AG09309 (cell line): ENCODE results near the gene POLR2A.

Experiments used
- DNase-seq: peaks from one replicate; pipeline ENCODE4 v3.0.0-alpha.2; 2010; ENCODE audit warnings: low read depth
- H3K4me3 ChIP-seq: 2 replicates; pipeline ENCODE4 v1.5.1; 2011; ENCODE audit warnings: mild to moderate bottlenecking, low read depth, low read length, moderate library complexity; ENCODE audit not compliant: control insufficient read depth
- TF ChIP-seq, protein P1 (sequence below): IDR thresholded peaks from 2 replicates; pipeline ENCODE4 v1.5.1; 2011; ENCODE audit warnings: mild to moderate bottlenecking, low read depth, low read length, inconsistent platforms; ENCODE audit not compliant: insufficient read depth, control insufficient read depth; ENCODE audit errors: missing control alignments

Gene POLR2A

DNA sequence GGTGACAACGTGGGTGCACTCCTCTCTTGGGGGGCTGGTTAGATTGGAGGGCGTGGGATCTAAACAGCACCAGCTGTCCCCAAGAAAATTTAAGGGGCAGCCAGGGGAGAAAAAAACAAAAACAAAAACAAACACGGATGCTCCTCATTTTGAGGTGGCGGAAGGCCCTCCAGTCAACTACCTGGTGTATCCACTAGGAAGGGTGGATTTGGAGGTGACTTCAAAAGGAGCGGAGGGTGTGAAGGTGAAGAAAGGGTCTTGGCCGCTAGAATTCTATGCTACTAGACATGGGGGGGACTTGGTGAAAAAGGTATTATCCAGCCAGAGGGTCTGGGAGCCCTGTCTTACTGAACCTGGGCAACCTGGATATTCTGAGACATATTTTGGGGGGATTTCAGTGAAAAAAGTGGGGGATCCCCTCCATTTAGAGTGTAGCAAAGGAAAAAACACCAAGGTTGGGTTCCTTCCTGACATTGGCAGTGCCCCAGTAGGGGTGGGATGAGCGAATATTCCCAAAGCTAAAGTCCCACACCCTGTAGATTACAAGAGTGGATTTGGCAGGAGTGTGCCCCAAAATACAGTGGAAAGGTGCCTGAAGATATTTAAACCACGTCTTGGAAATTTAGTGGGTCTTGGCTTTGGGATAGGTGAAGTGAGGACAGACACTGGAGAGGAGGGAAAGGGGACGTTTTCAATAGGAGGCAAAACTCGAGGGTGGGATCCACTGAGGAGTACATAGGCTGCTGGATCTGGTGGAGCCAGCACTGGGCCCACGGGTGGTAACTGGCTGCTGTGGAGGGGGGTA lies 45.3 kb upstream of the POLR2A start:
- TF ChIP-seq, protein P1, sequence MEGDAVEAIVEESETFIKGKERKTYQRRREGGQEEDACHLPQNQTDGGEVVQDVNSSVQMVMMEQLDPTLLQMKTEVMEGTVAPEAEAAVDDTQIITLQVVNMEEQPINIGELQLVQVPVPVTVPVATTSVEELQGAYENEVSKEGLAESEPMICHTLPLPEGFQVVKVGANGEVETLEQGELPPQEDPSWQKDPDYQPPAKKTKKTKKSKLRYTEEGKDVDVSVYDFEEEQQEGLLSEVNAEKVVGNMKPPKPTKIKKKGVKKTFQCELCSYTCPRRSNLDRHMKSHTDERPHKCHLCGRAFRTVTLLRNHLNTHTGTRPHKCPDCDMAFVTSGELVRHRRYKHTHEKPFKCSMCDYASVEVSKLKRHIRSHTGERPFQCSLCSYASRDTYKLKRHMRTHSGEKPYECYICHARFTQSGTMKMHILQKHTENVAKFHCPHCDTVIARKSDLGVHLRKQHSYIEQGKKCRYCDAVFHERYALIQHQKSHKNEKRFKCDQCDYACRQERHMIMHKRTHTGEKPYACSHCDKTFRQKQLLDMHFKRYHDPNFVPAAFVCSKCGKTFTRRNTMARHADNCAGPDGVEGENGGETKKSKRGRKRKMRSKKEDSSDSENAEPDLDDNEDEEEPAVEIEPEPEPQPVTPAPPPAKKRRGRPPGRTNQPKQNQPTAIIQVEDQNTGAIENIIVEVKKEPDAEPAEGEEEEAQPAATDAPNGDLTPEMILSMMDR = no peak
- DNase-seq = no peak
- no peak overlapping the region for H3K4me3 ChIP-seq

DNA sequence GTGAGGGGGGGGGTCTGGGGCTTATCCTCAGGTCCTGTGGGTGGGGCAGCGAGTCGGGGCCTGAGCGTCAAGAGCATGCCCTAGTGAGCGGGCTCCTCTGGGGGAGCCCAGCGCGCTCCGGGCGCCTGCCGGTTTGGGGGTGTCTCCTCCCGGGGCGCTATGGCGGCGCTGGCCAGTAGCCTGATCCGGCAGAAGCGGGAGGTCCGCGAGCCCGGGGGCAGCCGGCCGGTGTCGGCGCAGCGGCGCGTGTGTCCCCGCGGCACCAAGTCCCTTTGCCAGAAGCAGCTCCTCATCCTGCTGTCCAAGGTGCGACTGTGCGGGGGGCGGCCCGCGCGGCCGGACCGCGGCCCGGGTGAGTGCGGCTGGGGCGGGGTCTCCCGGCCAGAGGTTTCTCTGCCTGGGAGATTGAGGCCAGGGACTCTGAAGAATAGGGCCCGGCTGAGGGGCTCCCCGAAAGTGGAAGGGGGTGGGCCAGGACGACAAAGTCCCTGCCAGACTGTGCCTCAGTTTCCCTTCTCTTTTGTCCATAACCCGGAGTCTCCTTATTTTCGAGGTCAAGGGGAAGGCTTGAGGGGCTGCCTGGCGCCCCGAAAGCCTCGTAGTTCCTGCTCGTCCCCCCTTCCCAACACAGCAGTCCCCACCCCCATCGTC lies 44.6 kb upstream of the POLR2A start, which contains the start of gene FGF11:
Gene FGF11 (plus strand): TSS at position 51 of the 651 bp plus-strand sequence. CDS start 109 bp downstream, at position 160.
- TF ChIP-seq, protein P1 = no peak
- no peak for DNase-seq
- H3K4me3 ChIP-seq = peak within 1 kb of the TSS; percentile 45

DNA sequence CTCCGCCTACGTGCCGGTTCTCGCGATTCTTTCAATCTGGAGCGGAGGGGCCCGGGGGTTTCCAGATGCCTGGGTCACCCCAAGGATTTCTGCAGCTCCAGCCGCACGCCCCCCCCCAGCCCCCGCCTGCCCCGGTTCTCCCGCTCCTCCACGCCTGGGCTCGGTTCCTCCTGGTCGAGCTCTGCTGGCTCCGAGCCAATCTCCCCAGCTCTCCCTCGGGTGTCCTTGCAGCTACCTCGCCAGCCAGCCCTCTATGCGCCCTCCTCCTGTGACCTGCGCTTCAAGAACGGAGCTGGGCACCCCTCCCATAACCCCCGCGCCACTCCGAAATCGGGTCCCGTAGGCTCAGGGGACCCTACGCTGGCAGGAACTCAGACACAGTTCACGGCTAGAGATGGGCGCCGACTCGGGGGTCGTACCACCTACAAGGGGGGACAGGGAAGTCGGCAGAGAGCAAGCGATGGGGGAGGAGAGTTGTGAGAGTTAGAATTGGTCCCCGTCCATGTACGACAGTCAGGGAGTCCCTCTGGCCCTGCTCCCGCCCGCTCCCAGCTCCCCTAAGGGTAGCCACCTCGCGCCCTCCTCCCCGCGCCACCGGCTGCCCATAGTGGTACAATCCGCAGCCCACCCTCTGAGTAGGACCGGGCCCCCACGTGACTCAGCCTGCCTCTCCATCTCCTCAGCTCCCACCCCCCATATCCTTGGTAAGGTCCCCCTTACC lies 43.9 kb upstream of the POLR2A start:
- peak overlapping the region; percentile 45 for H3K4me3 ChIP-seq
- TF ChIP-seq, protein P1 = no peak
- no peak for DNase-seq

DNA sequence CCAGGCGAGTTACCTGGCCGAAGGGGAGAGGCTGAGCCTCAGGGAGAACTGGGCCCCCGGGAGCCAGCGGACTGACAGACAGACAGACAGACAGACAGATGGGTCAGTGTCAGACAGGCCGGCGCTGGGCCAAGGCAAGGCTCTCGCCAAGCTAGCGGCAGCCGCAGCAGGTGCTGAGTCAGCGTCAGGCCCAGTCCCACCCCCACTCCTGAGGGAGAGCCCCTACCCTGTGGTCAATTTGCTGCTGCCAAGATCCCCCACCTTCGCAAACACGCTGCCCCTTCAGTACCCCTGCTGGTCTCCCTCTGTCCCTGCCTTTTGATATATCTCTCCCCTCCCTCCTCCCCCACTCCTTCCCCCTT lies 43.4 kb upstream of the POLR2A start:
- no peak for DNase-seq
- H3K4me3 ChIP-seq = no peak overlapping the region; the same call in 1 of the 2 replicates

DNA sequence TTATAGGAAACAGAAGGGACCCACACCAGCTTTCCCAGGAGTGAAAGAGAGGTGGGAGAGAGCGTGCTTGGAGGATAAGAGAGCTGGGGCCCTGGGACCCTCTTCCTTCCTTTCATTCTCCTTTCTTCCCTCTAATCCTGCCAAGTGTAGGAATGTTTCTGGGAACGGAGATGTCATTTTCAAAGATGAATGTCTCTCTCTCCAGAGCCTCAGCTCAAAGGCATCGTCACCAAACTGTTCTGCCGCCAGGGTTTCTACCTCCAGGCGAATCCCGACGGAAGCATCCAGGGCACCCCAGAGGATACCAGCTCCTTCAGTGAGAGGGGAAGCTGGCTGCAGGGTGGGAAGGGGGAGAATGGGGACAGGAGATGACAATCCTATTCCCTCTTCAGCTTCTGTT lies 42.9 kb upstream of the POLR2A start:
- TF ChIP-seq, protein P1 = no peak
- H3K4me3 ChIP-seq = no peak overlapping the region
- no peak for DNase-seq

More for the DNA sequence above, 43.4 kb upstream of the POLR2A start:
- TF ChIP-seq, protein P1 = peak; percentile 11

DNA sequence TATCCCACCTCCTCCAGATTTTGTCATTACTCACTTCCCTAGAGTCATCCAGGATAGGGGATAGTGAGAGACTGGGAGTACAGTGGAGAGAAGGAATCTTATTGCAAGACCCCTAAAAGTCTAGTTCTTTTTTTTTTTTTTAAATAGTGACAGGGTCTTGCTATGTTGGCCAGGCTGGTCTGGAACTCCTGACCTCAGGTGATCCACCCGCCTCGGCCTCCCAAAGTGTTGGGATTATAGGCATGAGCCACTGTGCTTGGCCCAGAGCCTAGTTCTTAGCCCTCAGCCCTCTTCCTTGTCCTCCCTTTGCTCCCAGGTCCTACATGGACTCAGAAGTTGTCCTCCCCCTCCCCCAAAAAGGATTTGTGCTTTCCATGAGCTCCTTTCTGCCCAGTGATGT lies 42.0 kb upstream of the POLR2A start:
- TF ChIP-seq, protein P1 = no peak
- no peak overlapping the region for H3K4me3 ChIP-seq
- no peak for DNase-seq
